ENCODE results near the gene DYRK1B. TPM values are rescaled to one million over a fixed set of nuclear protein-coding genes. Genes with fewer than 3 reads are reported as not detected.

The DYRK1B gene
- total RNA-seq, 1 donor: 15.5 TPM

- peak overlapping the region; percentile 95 for H3K4me3 ChIP-seq (ENCODE audit: low read depth, low read length)
- peak; percentile 70 for DNase-seq (ENCODE audit: low read depth)
- peak; percentile 74 for TF ChIP-seq CTCF (IDR thresholded peaks at IDR 0.05; ENCODE audit: insufficient read depth, low read length)
These were observed 10.2 kb upstream of the DYRK1B start for GRCh38 chr19:39843919-39844793.

GRCh38 chr19:39842693-39843435, 8.9 kb upstream of the DYRK1B start:
- TF ChIP-seq CTCF (IDR thresholded peaks at IDR 0.05; ENCODE audit: insufficient read depth, low read length): no peak
- no peak overlapping the region for H3K4me3 ChIP-seq (ENCODE audit: low read depth, low read length)
- DNase-seq (ENCODE audit: low read depth): no peak

- DNase-seq (ENCODE audit: low read depth): no peak
- H3K4me3 ChIP-seq (ENCODE audit: low read depth, low read length): no peak overlapping the region
- no peak for TF ChIP-seq CTCF (IDR thresholded peaks at IDR 0.05; ENCODE audit: insufficient read depth, low read length)
These were observed 7.1 kb upstream of the DYRK1B start for GRCh38 chr19:39841041-39841440.

DNA sequence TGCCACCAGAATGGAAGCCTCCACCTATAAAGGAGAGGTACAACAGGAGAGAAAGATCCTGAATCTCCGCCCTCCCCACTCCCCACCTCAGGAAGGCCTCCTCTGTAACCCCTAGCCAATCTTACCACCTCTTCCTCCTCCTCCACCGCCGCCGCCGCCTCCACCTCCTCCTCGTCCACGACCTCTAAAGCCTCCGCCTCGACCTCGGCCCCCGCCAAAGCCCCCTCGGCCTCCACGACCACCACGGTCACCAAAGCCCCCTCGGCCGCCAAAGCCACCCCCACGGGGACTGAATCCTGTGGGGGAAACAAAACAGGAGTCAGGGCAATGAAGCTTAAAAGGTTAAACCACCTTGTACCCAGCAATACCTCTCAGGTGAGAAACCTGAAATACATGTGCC, 6.5 kb upstream of the DYRK1B start:
- DNase-seq (ENCODE audit: low read depth): no peak
- no peak for TF ChIP-seq CTCF (IDR thresholded peaks at IDR 0.05; ENCODE audit: insufficient read depth, low read length)
- no peak overlapping the region for H3K4me3 ChIP-seq (ENCODE audit: low read depth, low read length)

GRCh38 chr19:39839678-39840327, 5.8 kb upstream of the DYRK1B start:
- H3K4me3 ChIP-seq (ENCODE audit: low read depth, low read length): no peak overlapping the region
- TF ChIP-seq CTCF (IDR thresholded peaks at IDR 0.05; ENCODE audit: insufficient read depth, low read length): no peak
- no peak for DNase-seq (ENCODE audit: low read depth)

DNA sequence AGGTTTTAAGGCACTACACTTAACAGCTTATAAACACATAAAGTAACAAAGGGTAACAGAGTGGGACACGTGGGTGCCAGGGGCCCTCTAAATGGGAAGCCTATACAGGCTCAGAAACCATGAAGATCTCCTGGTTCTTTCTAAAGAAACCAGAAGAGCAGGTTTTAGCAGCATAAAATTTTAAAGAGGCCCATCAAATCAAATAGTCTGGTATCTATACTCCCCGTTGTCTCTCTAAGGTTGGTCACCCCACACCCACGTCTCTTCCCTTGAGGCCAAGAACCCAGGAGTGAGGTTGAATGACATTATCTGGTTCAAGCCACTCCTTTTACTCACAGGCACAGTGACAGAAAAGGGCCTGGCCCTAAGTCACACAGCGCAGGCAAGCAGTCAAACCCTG, 4.6 kb upstream of the DYRK1B start:
- no peak for DNase-seq (ENCODE audit: low read depth)
- no peak overlapping the region for H3K4me3 ChIP-seq (ENCODE audit: low read depth, low read length)
- TF ChIP-seq CTCF (IDR thresholded peaks at IDR 0.05; ENCODE audit: insufficient read depth, low read length): no peak
